ENCODE measurements around the gene NT5C.
"Not testable (repeated sequence)": the region's sequence is repeated elsewhere in the genome, so short reads cannot be mapped to it uniquely, and the experiment has no call there.

Gene NT5C

DNA sequence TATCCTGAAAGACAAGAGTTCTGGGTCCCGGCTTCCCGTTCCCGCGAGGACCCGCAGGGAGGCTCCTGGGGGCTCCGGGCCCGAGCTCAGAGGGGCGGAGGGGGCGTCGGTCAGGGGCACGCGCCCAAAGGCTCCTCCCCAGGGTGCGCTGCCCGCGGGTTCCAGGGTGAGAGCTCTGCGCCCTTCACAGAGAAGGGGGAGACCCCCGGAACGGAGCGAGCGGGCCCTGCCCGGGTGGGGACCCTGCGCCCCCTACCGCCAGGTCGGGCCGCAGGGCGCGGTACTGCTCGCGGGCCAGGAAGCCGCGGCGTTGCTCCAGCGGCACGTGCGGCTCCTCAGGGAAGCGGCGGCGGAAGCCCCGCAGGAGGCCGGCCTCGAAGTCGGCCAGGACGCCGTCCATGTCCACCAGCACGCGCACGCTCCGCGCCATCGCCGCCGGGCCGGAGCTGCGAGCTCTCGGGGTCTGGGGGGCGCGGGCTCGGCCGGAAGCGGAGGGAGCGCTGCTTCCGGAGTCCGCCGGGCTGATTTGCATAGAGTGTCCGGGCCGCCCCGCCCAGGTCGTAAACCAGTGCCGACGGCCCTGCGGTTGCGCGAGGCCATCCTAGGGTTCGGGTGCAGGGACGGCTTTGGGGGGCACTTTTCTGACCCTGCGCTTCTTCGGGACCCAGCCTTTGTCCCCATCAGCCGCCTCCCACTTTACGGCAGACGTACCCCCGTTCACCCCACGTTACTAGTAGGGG lies at the start of gene NT5C:
Gene NT5C, minus strand, starts transcription at position 465 of the 740 bp plus-strand sequence. Its CDS starts 35 bp downstream, at position 430.
- DNase-seq: peak; percentile 72 to 80

DNA sequence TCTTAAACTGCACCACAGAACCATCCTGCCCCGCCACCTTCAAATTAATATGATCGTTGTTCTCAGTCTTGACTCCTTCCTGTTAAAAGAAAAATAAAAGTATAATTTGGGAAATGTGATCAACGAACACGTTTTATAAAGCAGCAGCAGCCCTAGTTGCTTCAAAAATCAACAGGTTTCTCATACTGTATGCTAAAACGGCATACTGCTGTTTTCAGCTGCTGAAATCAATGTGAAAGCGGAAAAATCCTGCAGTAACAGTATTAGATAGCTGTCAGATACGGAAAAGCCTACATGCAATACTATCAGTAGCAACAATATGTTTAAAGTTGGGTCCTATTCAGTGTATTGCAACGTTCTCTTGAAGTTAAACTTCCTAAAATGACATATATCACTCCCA lies 49.6 kb upstream of the NT5C start:
- no peak for DNase-seq

DNA sequence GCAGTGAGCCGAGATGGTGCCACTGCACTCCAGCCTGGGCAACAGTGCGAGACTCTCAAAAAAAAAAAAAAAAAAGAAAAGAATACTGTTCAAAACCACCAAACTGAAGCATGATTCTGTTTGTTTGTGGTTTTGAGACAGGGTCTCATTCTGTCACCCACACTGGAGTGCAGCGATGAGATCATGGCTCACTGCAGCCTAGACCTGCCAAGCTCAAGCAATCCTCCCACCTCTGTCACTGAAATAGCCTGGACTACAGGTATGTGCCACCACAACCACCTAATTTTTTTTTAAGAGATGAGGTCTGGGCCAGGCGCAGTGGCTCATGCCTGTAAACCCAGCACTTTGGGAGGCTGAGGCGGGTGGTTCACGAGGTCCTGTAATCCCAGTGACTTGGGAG lies 46.9 kb upstream of the NT5C start:
- DNase-seq: no peak

DNA sequence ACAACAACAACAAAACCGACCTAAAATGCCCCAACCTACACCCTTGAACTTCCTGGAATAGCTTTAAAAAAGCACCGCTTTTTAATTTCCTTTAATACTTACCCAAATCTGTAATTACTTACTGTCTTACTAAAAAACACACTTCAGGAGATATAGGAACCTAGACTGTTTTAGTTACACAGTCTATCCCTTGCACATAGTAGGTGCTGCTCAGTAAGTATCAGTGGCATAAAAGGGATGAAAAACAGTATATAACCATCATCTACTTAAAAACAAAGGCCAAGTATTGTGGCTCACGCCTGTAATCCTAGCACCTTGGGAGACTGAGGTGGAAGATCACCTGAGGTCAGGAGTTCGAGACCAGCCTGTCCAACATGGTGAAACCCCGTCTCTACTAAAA lies 45.1 kb upstream of the NT5C start:
- no peak for DNase-seq

DNA sequence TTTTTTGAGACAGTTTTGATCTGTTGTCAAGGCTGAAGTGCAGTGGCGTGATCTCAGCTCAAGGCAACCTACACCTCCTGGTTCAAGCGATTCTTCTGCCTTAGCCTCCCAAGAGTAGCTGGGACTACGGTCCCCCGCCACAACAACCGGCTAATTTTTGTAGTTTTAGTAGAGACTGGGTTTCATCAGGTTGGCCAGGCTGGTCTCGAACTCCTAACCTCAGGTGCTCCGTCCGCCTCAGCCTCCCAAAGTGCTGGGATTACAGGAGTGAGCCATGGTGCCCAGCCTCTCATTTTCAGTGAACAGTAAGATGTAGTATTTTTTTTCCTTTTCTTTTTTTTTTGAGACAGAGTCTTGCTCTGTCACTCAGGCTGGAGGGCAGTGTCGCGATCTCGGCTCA lies 43.5 kb upstream of the NT5C start:
- no peak for DNase-seq

DNA sequence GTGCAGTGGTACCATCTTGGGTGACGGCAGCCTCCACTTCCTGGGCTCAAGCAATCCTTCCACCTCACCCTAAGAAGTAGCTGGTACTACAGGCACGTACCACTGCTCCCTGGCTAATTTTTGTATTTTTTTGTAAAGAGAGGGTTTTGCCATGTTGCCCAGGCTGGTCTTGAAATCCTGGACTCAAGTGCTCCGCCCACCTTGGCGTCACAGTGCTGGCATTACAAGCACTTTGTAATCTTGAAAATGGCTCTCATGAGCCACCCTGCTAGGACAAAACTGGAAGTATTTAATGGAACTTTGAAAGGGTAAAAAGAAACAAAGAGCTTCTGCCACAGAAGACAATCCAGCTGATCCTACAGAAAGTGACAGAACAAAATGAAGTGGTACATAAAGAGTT lies 42.0 kb upstream of the NT5C start:
- DNase-seq: no peak

DNA sequence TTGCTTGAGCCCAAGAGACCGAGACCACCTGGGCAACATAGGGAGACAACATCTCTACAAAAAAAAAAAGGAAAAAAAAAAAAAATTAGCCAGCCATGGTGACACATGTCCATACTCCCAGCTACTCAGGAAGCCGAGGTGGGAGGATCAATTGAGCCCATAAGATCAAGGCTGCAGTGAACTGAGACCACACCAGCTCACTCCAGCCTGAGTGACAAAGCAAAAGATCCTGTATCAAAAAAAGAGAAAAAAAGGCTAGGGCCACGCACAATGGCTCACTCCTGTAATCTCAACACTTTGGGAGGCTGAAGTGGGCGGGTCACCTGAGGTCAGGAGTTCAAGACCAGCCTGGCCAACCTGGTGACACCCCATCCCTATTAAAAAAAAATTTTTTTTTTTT lies 37.5 kb upstream of the NT5C start:
- no peak for DNase-seq

DNA sequence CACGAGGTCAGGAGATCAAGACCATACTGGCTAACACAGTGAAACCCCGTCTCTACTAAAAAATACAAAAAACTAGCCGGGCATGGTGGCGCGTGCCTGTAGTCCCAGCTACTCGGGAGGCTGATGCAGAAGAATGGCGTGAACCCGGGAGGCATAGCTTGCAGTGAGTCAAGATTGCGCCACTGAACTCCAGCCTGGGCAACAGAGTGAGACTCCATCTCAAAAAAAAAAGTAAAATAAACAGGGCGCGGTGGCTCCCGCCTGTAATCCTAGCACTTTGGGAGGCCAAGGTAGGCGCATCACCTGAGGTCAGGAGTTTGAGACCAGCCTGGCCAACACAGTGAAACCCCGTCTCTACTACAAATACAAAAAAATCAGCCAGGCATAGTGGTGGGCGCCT lies 33.1 kb upstream of the NT5C start:
- not testable (repeated sequence) for DNase-seq

DNA sequence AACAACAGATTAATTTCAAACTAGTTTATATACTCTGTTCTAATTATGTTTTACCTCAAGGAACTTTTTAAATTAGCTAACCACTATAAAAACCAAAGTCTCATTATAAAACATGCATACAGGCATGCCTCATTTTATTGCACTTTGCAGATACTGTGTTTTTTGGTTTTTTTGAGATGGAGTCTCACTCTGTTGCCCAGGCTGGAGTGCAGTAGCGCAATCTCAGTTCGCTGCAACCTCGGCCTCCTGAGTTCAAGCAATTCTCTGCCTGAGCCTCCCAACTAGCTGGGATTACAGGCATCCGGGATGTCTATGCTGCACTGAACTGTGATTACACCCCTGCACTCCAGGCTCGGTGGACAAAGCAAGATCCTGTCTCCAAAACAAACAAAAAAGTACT lies 31.5 kb upstream of the NT5C start:
- DNase-seq: no peak

DNA sequence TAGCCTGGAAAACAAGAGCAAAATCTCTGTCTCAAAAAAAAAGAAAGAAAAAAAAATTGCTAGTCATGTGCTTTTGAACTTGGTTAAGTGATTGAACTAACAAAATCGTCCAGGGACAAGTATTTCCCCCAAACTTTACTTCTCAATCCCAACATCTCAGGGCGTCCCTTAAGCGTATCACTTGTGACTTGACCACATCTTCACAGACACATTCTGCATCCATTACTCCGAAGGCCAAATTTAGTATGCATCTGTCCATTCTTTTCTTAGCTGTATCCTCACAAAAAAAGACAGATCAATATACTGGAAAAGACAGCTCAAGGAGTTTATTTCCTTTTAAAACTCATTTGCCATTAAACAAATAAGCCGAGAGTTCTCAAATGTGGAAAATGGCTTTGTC lies 28.7 kb upstream of the NT5C start:
- no peak for DNase-seq

DNA sequence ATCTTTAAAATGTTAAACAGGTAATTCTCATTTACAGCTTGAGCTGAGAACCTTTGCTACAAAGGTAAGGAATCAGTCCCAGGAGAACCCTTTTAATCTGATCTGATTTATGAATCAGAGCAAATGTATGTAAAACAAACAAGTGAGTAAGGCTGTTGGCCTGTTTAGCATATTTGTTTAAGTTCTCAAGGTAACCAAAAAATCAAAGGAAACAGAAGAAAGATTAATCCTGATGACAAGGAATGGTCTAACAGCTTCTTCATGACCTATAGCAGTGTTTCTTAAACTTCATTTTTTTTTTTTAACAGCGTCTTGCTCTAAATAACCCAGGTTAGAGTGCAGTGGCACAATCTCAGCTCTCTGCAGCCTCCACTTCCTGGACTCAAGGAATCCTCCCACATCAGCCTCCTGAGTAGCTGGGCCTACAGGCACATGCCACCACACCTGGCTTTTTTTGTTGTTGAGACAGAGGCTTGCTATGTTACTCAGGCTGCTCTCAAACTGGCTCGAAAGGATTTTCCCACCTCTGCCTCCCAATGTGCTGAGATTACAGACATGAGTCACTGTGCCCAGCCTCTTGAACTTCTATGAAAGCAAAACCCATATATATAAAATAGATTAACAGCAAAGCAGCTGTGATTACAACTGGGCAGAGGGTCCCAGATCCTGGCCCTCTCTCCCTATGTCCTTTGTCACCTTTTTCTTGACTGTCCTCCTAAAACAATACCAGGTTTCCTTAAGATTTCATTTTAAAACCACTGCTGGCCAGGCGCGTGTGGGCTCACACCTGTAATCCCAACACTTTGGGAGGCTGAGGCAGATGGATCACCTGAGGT lies 27.9 kb upstream of the NT5C start:
- DNase-seq: no peak

DNA sequence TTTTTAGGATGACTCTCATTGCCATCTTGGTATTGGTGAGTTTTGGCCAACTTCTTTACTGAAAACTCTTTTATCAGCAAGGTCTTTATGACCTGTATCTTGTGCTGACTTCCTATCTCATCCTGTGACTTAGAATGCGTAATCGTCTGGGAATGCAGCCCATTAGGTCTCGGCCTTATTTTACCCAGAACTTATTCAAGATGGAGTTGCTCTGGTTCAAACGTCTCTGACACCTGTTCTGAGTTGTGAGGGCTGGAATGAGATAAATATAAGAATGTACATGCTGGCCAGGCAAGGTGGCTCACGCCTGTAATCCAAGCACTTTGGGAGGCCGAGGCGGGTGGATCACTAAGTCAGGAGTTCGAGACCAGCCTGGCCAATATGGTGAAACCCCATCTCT lies 26.9 kb upstream of the NT5C start:
- DNase-seq: not testable (repeated sequence)

DNA sequence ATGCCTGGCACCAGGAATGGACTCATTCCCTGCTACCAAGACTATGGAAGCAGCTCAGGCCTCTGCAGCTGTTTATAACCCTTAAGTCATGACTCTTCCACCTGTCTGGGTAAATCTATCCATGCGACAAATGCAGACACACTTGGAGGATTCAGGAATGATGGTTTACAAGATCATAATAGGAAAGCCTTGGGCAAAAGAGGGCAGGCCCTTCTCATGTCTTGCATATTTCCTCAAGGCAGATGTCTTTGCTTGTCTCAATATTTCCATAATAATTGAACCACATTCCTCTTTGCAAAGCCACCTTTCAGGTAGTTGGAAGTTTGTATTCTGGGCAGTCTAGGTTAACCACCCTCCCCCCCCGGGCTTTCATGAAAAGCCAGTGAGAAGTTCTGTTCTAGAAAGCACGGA lies 23.7 kb upstream of the NT5C start:
- no peak for DNase-seq

DNA sequence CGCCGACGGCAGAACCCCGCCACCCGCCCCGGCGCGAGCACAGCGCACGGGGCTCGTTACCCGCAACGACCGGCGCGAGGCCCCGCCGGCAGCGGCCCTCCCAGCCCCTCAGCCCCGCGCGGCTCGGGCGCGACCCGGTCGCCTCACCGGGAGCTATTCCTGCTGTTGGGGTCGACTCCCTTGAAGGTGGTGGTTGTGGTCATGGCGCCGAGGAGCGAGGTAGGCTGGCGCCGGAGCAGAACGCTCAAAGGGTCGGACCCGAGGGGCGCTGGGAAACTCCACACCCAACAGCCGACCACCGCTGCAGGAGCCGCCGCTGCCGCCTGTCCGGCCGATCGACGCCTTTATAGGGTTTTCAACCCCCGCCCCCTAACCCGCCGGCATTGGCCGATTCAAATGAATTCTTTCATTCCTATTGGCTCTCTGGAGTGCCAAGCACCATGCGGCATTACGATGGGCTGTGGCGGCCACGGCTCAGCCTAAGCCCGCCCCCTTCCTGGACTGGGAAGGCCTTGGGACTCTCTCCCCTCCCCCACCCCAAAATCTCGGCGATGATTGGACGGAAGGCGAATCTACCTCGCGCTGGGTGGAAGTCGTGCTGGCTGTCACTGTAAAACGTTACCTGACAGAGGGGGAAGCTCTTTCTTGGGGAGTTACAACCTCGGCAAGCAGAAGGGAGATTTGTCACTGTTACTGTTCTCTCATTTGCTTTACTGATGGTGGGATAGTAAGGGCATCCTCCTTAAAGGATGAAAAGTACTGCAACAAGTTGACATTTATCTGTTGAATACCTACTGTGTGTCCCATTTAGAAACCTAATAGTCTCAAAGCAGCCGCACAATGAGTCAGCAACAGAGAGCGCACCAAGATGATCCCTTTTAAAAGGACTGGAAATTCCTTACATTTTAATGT lies 22.9 kb upstream of the NT5C start, which contains the start of gene JPT1:
Gene JPT1, minus strand, starts transcription at position 318 of the 912 bp plus-strand sequence. Its CDS starts 115 bp downstream, at position 203.
- peak; percentile 99 to 100 for DNase-seq

DNA sequence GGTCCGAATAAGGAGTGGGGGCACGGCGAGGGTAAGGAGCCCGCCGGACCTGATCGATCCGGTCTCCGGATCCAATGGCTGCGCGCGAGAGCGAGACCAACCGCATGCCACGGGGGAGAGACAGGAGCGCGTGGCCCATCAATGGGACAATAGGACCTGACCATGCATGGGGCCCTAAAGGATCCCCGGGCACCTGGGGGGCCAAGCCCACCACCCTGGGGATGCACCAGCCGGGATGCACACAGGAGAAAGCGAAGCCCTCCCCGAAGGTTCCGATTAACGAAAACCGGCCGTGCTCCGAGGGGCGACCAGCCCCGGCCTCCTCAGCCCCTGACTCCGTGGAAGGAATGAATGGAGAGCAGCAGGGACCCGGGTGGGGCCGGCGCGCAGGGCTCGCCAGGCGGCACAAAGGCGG lies 22.2 kb upstream of the NT5C start:
- DNase-seq: no peak

DNA sequence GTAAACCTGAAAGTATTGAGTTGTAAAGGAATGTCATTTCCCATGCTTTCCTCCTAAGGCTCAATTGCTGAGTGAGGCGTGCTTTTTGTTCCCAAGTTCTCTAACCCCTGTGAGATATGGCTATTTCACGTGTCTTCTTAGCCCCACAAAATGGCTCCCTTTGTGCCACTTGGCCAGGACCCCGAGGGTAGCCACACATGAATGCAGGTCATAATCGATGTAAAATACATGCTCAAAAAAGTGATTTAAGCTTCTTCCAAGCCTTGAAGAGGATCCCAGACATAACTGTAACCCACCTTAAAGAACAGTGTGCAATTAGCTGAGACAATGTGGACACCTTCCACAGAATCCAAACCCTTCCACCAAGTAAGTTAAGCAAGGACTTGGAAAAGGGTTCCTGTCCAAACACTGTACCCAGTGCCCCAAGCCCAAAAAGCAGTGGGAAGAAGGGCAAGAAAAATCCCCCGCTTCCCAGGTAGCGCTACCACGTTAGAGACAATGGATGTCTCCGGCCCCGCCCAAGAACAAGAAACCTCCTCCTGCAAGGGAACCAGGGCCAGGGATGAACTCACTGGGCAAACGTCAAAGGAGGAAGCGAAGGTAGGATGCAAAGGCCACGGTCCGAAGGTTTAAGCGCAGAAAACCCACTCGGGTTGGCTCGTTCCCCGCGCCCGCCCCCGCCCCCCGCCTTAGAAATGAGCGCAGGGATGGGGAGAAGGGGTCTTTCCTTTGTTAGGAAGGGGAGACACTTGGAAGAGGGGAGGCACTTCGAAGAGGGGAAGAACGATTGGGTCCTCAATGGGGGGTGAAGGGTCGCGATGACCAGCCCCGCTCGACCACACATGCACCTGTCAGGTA lies 21.6 kb upstream of the NT5C start:
- DNase-seq: peak; percentile 77 to 81

DNA sequence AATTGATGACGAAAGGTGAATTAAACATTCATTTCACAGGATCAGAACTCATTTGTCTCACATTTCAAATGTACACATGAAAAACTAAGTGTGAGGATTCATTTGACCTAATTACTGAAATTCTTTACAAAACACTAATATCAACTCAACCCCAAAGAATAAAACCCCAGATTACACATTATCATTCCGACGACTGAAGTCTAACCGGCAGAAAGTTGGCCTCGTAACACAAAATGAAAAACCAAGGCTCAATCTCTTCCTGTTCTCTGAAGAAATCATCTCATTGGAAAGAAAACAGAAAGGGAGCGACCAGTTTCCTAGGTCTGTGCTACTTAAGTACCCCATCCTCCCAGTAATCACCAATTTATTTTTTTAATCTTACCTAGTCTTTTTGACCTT lies 21.0 kb upstream of the NT5C start:
- no peak for DNase-seq

DNA sequence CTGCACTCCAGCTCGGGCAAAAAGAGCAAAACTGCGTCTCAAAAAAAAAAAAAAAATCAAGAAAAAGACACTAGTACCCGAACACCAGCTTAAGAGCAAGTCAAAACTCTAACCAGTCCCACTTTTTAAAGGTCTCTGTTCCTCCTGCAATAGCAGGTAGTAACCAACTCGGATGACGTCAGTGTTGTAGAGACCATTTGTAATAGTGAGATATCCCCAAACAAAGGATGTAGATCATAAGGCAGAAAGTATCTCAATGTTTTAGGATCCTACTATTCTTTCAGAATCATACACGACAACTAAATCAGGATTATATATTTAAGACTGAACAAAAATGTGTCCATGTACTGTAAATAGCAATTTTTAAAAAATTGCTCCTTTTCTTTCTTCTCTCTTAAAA lies 20.4 kb upstream of the NT5C start:
- peak; percentile 33 to 37 for DNase-seq

DNA sequence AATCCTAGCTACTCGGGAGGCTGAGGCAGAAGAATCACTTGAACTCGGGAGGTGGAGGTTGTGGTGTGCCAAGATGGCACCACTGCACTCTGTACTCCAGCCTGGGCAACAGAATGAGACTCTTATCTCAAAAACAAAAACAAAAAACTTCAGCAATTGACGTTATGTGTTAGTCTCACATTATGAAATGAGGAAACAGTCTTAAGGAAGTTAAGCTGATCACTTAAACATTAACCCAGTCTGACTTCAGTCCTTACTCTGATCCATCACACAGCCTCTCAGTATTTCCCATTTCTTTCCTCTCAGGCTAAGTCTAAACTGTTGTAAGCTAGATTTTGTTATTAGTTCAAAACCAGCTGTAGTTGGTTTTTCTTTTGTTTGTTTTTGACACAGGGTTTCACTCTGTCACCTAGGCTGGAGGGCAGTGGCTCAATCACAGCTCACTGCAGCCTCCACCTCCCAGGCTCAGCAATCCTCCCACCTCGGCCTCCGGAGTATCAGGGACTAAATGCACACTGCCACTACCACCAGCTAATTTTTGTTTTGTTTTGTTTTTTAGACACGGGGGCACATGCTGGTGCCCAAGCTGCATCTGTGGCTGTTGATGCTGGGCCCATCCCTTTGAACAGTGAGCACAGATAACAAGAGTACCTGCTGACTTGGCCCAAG lies 16.5 kb upstream of the NT5C start:
- DNase-seq: no peak

DNA sequence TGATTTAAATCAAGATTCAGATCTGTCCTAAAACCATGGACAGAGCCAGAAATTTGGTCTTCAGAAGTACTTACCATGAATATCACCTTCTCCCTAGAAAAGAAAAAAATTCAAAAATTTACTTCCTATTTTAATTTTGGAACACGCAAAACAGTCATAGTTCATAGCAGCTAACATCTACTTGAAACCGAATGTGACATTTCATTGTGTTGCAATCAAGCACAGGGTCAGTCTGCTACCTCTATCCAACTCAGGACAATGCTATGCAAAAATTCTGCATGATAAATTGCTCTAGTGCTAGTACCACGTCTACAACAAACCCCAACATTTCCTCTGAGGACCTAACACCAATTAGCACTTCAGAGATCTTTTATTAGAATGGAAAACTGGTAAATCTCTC lies 15.1 kb upstream of the NT5C start:
- no peak for DNase-seq

DNA sequence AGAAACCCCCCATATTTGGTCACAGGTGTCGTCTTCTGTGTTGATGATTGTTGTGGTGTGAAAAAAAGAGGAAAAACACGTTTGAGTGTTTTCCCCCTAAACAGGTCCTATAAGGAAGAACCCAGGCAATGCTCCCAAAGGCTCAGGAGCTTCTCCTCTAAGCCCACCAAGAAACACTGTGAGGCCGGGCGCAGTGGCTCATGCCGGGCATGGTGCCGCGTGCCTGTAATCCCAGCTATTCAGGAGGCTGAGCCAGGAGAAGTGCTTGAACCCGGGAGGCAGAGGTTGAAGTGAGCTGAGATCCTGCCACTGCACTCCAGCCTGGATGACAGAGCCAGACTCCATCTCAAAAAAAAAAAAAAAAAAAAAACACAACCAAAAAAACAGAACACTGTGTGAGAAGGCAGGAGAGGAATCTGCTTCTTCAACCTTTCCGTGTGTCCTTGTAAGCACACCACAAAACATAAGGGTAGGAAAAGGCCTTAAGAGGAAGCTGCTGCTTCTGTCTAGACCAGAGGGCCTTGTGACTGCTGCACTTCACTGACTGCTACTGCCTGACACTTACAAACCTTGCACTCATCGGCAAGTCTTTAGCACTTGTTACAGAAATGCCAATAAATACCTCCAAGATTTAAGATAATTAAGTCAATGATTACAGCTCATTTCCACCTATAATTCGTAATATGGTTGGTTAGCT lies 13.4 kb upstream of the NT5C start:
- DNase-seq: no peak
